ENCODE data around the gene UQCC2.

UQCC2 gene

GRCh38 chr6:33738879-33739278, 27.4 kb upstream of the UQCC2 start:
- no peak overlapping the region for H3K4me3 ChIP-seq (replicated peaks in 1 of 2; ENCODE audit: low read depth in 2 of 2, low read length in 2 of 2)
- DNase-seq (ENCODE audit: low read depth in 2 of 2), result no peak
- TF ChIP-seq CTCF (IDR thresholded peaks at IDR 0.05; ENCODE audit: low read depth, low read length), result no peak

DNA sequence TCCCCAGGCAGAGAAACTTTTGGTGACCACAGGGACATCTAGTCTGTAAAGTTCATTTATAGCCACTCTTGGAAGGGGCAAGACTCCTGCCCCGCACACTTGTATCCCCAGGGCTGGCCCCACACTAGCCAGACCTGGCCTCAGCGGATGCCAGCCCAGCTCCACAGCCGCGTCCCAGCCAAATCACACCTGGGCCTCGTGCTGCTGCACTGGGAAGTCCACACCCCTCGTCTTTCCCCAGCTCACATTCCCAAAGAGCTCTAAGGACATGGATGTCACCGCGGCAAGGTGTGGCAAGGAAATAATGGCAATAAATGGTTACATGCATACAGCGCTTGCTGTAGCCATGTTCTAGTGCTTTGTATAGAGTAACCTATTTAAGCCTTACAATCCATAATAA, 26.7 kb upstream of the UQCC2 start:
- H3K4me3 ChIP-seq (replicated peaks in 1 of 2; ENCODE audit: low read depth in 2 of 2, low read length in 2 of 2), result no peak overlapping the region
- TF ChIP-seq CTCF (IDR thresholded peaks at IDR 0.05; ENCODE audit: low read depth, low read length), result no peak
- no peak for DNase-seq (ENCODE audit: low read depth in 2 of 2)

DNA sequence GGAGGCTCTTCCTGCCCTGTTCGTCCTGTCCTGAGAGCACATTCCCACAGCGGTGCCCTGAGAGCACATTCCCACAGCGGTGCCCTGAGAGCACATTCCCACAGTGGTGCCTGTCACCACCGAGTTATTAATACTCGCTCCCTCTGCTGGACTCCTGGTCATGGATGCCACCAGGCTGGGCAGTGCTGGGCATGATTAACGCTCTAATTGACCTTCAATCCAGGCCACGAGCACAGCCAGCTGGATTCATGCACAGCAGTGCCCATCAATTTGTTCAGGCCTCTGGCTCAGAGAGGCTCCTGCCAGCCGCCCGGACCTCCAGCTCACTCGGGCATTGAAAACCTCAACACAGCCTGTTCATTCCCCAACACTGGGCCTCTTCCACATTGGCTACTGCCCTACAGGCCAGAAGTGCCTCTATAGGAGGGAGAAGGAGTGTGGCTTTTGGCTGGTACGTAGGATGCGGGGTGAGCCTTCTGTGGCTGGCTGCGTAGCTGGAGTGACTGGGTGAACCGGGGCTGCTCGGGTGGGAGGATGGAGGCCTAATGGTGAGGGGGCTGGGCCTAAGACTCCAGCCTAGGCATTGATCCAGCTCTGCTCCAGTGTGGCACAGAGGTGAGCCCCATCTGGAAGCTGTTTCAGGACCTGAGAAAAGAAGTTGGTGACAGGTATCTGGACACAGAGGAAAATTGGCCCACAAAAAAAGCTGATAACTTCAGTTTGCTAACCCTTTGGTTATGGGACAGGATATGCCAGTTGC, 25.9 kb upstream of the UQCC2 start:
- no peak for TF ChIP-seq CTCF (IDR thresholded peaks at IDR 0.05; ENCODE audit: low read depth, low read length)
- no peak for DNase-seq (ENCODE audit: low read depth in 2 of 2)

DNA sequence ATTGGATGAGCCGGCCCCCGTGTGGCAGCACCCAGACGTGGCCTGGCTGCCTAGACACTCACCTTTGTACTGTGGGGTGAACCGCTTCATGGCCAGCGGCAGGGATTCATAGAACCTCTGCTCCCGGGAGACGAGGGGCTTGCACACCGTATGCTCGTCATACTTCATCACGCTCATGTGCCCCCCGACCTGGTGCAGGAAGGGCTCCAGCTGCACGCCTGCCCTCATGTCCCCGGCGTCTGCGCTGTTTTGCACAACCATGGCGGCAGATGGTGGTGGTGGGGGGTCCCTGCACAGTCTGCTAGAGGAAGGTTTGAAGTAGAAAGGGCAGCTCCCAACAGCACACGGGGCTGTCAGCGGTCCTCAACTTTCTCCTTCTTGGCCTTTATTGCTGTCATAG, 23.7 kb upstream of the UQCC2 start:
- DNase-seq (ENCODE audit: low read depth in 2 of 2), result no peak
- TF ChIP-seq CTCF (IDR thresholded peaks at IDR 0.05; ENCODE audit: low read depth, low read length), result no peak
- no peak overlapping the region for H3K4me3 ChIP-seq (replicated peaks in 1 of 2; ENCODE audit: low read depth in 2 of 2, low read length in 2 of 2)

More for the DNA sequence above, 25.9 kb upstream of the UQCC2 start:
- H3K4me3 ChIP-seq (replicated peaks in 1 of 2; ENCODE audit: low read depth in 2 of 2, low read length in 2 of 2), result no peak overlapping the region

GRCh38 chr6:33733709-33734007, 22.2 kb upstream of the UQCC2 start:
- no peak for TF ChIP-seq CTCF (IDR thresholded peaks at IDR 0.05; ENCODE audit: low read depth, low read length)
- H3K4me3 ChIP-seq (replicated peaks in 1 of 2; ENCODE audit: low read depth in 2 of 2, low read length in 2 of 2), result no peak overlapping the region
- DNase-seq (ENCODE audit: low read depth in 2 of 2), result no peak

DNA sequence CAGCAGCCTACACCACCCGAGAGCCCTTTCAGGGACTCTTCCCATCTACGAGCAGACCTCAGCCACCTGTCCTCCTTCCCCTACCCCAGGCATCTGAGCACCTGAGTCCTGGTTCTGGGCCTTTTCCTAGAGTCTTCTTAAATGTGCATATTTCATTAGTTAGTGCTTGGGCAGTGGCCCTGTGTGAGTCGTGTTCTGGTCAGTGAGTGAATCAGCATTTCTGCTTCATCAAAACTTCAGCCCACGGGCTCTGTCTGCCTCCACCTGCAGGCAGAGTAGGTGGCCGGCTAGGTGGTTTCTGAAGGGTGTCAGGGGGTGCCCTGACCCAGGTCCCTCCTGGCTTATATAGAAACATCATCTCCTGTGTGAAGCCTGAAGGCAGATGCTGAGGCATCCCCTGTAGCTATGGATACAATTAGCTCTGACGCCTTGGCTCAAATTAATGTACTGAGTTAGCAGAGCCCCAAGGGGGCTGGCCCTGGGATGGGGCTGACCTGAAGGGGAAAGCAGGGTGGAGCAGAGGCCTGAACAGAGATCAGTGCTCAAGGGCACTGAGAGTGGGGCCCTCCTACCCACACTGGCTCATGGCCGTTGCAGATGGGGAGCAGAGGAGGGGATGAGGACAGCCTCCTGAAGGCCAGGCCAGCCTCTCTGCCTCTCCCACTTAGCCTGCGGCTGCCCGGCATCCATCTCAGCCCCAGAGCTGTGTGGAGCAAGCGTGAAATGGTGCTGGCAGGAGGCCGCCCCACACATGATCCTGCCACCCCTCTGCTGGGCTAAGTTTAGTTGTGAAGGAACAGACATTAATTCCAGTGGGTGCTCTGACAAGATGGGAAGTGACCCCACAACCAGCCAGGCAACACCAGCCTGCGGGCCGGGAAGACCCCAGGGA, 21.6 kb upstream of the UQCC2 start:
- DNase-seq (ENCODE audit: low read depth in 2 of 2), result no peak
- H3K4me3 ChIP-seq (replicated peaks in 1 of 2; ENCODE audit: low read depth in 2 of 2, low read length in 2 of 2), result no peak overlapping the region

More for the DNA sequence above, 21.6 kb upstream of the UQCC2 start:
- no peak for TF ChIP-seq CTCF (IDR thresholded peaks at IDR 0.05; ENCODE audit: low read depth, low read length)

Measured in cardiac fibroblast (primary cell).